SK-N-DZ (cell line): Measurements from ENCODE around the gene BCL2L1.

Experiments used
- DNase-seq: peaks from one replicate; pipeline ENCODE4 v3.0.0-alpha.2; 2015; ENCODE audit warnings: low spot score

The BCL2L1 gene

DNA sequence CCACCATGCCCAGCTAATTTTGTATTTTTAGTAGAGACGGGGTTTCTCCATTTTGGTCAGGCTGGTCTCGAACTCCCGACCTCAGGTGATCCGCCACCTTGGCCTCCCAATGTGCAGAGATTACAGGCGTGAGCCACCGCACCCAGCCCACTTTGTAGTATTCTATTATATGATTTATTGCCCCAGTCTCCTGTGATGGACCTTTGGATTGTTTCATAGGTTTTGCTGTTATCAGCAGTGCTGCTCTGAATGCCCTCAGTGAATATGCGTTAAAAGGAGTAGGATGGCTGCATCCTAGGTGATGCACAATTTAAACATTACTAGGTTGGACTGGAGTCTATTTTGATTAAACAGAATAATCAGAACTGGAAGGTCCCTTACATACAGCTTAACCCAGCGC lies 107.3 kb downstream of the BCL2L1 start:
- no peak for DNase-seq
